T-helper 2 cell (primary cell): ENCODE data around the gene CHAD.
A peak's percentile ranks its signal among the peaks of the same experiment; 100 is the strongest.
"Not testable (repeated sequence)": the region's sequence is repeated elsewhere in the genome, so short reads cannot be mapped to it uniquely, and the experiment has no call there.

Experiments
- DNase-seq, 5 experiments: peaks; one replicate each; pipeline versions ENCODE4 v3.0.0 to v3.0.0-alpha.2; 2012 to 2022

CHAD gene

DNA sequence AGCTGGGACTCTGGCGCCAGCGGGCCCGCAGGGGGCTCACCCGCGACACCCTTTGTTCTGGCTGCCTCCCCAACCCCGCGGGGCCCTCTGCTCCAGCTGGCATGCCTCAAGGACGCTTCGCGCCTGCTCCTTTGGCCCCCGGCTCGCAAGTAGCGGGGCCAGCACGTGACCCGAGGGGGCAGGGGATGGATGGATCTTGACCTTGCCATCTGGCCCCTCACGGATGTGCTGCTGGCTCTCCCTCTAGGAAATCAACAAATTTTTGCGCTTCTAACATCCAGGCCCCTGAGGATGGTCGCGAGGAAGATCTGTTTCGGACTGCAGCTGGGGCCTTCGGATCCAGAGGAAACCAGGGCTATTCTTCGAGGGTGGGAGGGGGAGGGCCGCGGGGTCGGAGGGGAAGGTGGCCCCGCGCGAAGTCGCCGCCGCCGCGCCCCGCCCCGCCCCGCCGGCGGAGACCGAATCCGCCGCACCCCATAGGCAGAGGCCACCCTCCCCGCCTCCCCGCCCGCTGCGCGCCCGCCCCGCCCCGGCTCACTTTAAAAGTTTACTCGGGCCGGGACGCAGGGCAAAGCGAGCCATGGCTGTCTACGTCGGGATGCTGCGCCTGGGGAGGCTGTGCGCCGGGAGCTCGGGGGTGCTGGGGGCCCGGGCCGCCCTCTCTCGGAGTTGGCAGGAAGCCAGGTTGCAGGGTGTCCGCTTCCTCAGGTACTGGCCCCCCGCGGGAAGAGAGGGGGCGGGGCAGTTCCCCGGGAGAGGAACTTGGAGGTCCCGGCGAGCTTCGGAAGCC lies 42.8 kb downstream of the CHAD start, which contains the start of gene ACSF2:
ACSF2 (plus strand) TSS at position 537 of the 790 bp plus-strand sequence; CDS start at position 581, 44 bp downstream.
- peak; percentile 35 to 81 (median 57) for DNase-seq

DNA sequence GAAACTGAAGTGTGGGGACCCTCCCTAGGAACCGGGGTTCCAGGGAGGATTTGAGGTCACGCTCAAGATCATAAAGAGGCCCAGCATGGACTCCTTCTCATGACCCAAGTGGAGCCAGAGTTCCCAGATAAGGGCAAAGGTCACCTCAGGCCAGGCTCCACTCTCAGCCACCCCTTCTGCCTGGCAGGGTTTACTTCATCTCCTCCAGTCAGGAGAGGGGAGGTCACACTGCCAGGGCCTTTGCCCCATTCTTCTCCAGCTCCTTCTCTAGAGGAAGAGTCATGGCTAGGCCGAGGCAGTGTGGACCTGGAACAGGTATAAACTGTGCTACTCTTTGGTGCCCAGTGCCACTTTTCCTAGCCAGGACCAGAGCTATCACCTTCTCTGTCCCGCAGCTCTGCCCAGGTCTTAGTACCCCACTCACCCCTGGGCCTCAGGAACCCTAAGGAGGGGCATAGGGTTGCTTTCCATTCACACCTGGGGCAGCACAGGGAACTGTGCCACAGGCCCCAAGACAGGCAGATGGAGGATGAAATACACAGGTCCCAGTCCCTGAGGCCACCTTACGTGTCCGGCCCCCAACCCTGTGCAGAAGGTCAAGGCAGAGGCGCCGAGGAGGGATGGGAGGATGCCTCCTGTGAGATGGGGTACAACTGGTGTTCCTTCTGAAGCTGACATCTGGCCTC lies 43.5 kb downstream of the CHAD start:
- DNase-seq = no peak

DNA sequence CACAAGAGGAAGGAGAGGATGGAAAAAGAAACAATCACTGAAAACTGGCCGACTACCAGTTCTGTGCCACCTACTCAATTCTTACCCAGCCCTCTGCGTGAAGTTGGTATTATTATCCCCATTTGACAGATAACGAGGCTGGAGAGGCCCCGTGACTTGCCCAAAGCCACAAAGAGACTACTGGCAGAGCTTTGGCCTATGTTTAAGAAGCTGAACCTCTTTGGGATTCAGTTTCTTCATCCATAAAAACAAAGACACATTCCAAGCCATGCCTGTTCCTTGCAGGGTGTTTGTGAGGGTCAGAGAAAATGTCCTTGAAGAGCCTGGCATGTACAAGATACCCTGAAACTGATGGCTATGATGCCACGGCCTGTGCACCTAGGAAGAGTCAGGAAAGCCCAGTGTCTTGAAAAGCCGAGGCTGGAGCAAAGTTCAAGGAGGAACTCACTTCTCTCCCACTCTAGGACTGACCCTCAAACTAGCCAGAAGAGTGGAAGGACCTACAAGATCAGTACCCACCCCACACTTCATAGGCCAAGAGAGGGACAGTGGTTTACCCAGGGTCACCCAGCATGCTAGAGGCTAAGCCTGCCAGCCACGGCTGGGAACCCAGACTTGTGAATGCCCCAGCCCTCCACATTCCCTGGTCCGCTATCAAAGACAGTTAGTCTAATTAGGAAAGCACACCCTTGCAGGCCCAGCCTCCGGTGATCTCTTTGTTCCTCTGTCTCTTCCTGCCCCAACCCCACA lies 44.3 kb downstream of the CHAD start:
- no peak for DNase-seq

DNA sequence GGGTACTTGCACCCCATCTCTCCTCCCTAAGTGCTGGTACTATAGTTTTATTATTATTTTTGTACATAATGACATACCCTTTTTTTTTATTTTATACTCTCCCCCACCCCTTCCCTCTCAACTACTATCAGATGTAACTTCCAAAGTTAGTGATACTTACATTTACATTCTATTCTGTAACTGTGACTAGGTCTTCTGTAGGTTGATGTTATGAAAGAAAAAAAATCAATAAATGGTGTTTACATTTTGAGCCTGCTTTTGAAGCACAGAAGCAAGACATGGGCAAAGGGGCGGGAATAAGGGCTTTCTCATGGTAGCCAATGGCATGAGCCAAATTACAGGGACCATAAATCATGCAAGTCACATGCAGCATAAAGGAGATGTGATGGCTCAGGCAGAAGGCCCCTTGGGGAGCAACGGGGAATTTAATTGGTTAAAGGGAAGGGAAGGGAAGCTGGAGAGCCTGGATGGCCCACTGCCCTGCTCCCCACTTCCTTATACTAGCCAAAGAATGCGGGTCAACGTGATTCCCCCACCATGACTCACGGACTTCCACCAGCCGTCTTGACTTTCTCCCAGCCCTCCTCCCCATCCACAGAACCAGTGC lies 45.0 kb downstream of the CHAD start:
- DNase-seq = no peak

DNA sequence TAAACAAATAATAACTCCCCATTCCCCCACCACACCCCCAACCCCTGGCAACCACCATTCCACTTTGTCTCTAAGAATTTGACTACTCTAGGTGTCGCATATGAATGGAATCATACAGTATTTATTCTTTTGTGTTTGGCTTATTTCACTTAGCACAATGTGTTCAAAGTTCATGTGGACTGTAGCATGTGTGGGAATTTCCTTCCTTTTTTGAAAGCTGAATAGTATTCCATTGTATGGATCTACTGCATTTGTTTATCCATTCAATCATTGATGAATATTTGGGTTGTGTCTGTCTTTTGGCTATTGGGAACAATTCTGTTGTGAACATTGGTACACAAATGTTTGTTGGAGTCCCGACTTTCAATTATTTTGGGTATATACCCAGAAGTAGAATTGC lies 45.9 kb downstream of the CHAD start:
- no peak for DNase-seq

DNA sequence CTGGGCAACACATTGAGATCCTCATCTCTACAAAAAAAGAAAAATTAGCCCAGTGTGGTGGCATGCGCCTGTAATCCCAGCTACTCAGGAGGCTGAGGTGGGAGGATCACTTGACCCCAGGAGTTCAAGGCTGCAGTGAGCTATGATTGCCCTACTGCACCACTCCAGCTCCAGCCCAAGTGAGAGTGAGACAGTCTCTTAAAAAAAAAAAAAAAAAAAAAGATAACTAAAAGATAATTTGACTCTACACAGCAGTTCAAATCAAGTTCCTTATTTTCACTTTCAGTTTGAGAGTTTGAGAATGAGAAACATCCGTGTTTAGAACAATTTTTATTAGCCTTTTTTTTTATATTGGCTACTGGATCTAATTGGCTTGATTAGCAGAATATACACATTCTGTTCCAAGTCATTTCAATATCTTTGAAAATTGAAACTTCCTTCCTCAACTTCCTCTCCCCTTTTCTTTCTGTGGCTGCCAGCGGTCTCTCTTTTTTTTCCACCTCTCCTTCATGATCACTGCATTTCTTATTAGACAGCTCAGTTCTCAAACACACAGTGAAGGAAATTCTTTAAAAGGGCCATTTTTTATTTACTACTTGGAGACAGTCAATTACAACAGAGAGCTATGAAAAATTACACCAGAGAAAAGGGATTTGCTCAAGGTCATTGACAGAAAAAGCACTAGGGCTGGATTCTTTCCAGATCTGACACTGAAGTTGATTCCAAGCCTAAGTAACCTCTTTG lies 47.2 kb downstream of the CHAD start:
- peak in 2 of 5 experiments; percentile 12 to 56 for DNase-seq

DNA sequence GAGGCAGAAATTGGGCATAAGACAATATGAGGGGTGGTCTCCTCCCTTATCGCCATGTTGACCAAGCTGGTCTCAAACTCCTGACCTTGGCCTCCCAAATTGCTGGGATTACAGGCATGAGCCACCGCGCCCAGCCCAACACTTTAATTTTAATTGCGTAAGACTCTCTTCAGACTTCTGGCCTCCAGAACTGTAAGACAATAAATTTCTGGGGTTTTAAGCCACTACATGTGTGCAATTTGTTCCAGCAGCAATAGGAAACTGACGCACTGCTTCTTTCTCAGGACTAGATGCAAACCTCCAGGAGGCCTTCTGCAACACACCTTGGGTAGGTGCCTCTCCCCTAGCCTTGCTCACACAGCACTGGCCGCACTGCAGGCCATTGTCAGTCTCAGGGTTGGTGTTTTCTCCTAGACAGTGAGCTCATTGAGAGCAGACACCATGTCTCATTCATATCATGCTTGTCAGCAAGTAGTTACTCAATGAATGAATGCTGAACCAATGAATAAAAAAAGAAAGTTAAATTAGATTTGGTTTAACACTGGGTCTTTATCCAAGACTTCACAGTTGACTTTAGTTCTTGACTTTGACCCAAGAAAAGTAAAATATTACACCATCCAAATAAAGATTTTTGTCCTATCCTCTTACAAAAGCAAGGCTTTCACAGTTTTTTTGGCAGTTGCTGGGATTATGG lies 48.1 kb downstream of the CHAD start:
- DNase-seq = no peak

DNA sequence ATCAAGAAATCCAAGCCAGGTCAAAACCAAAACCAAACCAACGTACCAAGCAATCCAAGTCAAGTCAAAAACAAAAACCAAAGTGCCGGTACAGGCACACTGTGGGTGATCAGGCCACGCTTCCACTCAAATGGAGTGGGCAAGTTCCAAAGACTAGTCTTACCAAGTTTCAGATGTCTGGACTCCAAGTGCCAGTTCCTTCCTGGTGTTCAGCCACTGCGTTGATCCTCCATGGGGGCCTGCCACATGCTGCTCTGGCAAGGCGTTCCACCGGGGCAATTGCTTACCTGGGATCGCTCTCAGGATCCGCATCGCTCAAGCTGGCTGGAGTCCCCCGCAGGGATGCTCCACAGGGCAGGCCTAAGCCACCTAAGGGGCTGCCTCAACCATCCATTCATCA lies 49.1 kb downstream of the CHAD start:
- not testable (repeated sequence) for DNase-seq

DNA sequence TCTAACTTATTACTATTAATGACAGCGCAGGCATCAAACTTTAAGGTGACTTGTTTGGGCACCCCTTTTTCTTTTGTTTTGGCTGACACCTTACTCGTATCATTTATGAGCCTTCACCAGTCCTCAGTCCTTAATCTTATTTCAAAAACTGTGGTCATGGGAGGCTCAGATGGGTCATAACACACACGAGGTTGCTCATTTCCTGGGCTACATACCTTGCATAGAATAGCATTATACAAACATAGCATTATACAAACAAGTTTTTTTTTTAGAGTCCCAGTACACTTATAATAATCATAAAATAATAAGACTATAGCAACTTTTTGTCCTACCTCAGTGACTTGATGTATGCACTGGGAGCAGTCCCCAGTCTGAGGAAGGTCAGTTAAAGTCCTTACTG lies 53.9 kb downstream of the CHAD start:
- DNase-seq = no peak
